Measurements from ENCODE around the gene ZNF117. TPM values are rescaled to one million over a fixed set of nuclear protein-coding genes. Genes with fewer than 3 reads are reported as not detected.

Gene ZNF117
- total and polyA plus RNA-seq, 2 of the 8 experiments (the other 6 are each of a cell fraction or from before 2014, with no cell fraction given) = 2.9 to 13.0 TPM

DNA sequence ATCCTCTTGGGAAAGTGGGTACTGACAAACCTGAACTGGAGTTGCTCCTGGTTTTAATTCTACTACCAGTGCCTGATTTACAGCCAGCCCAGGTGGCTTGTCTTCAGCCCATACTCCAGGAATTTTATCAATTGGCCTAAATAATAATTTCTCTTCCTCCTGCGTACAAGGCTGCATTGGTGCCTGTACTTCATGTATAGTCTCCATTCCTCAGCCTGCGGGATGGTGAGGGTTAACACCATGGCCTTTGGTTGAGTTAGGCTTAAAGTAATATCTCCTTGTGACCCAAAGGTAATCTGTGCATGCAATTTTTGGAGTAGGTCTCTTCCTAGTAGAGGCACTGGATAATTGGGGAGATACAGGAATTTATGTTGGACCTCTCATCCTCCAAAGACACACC lies 5.5 kb upstream of the ZNF117 start:
- Histone ChIP-seq H3K4me3 (ENCODE audit: extremely low read depth in 1 of 4, insufficient read depth in 2 of 4, low read depth in 3 of 4, low read length in 4 of 4) (no peak overlapping the region), H3K9me3 (ENCODE audit: insufficient read depth in 2 of 2, low read depth in 1 of 2, low read length in 1 of 2) (peaks cover 48 to 53% of the 10 kb centered on the region in 2 experiments), H3K4me1 (replicated peaks in 1 of 4; ENCODE audit: control insufficient read depth in 3 of 4, insufficient read depth in 4 of 4, low read length in 3 of 4) (peaks cover 2 to 7% (median 4%) of the 10 kb centered on the region in 4 experiments; a peak in 5 of 7 replicates), H2AK5ac (ENCODE audit: low read depth, low read length) (no peak overlapping the region), H2BK15ac (ENCODE audit: low read length) (no peak overlapping the region), H3K23ac (ENCODE audit: insufficient read length) (no peak overlapping the region), H4K91ac (replicated peaks; ENCODE audit: insufficient read length, low read length) (no peak overlapping the region), H3K14ac (ENCODE audit: insufficient read length) (no peak overlapping the region), H4K20me1 (replicated peaks in 1 of 2; ENCODE audit: control insufficient read depth in 1 of 2, insufficient read depth in 2 of 2, low read length in 2 of 2) (no peaks in the 10 kb centered on the region), H3K23me2 (ENCODE audit: low read depth, low read length) (no peaks in the 10 kb centered on the region), H3K18ac (ENCODE audit: extremely low read depth, low read length) (no peak overlapping the region), H3K27me3 (replicated peaks in 1 of 4; ENCODE audit: control insufficient read depth in 3 of 4, extremely low read depth in 1 of 4, insufficient read depth in 3 of 4, low read length in 3 of 4) (no peaks in the 10 kb centered on the region), H3K4ac (replicated peaks; ENCODE audit: insufficient read length, low read depth, low read length) (no peak overlapping the region), H2BK120ac (replicated peaks; ENCODE audit: low read depth, low read length) (no peak overlapping the region), H3K56ac (replicated peaks; ENCODE audit: insufficient read length, low read depth, low read length) (no peak overlapping the region), H3K79me2 (ENCODE audit: control insufficient read depth in 1 of 2, insufficient read depth in 2 of 2, low read length in 2 of 2) (peaks cover 0 to 6% of the 10 kb centered on the region in 2 experiments; a peak in 2 of 4 replicates), H3K27ac (ENCODE audit: low read depth, low read length) (no peak overlapping the region), H2BK5ac (ENCODE audit: low read depth, low read length) (no peak overlapping the region), H2AFZ (ENCODE audit: low read length) (no peak overlapping the region), H3K79me1 (ENCODE audit: low read depth, low read length) (no peaks in the 10 kb centered on the region; the same call in 1 of the 2 replicates), H3K9ac (replicated peaks in 1 of 4; ENCODE audit: extremely low read depth in 1 of 4, low read depth in 3 of 4, low read length in 3 of 4) (no peak overlapping the region), H2BK20ac (ENCODE audit: low read length) (no peak overlapping the region), H3K4me2 (ENCODE audit: insufficient read depth in 1 of 2, low read depth in 2 of 2, low read length in 2 of 2) (no peak overlapping the region), H3K36me3 (ENCODE audit: control insufficient read depth in 2 of 4, insufficient read depth in 4 of 4, low read length in 3 of 4) (peaks cover 4 to 37% (median 11%) of the 10 kb centered on the region in 4 experiments; a peak in 6 of 8 replicates), H4K5ac (ENCODE audit: insufficient read length, low read depth, low read length) (no peak overlapping the region), H2BK12ac (ENCODE audit: low read depth, low read length) (no peak overlapping the region), H4K8ac (ENCODE audit: extremely low read depth, insufficient read depth, low read length) (no peak overlapping the region)
- no peak for FAIRE-seq
- ChIA-PET CTCF (ENCODE audit: partially characterized antibody) (no interaction called here), POLR2A (ENCODE audit: partially characterized antibody) (no interaction called here)
- 91% methylated on average over 2 of the region's 2 CpGs; no CpG with 5 or more reads in 1 of the 2 experiments for WGBS, 2 experiments (ENCODE audit: extremely low coverage in 1 of 2, insufficient coverage in 1 of 2, insufficient read length in 1 of 2, insufficient replicate concordance in 2 of 2, low coverage in 1 of 2, low lambda C conversion rate in 2 of 2, missing lambda C conversion rate in 1 of 2)
- TF ChIP-seq TBP (IDR thresholded peaks at IDR 0.05; ENCODE audit: low read depth, low read length) = no peak
- TF ChIP-seq, protein P1, sequence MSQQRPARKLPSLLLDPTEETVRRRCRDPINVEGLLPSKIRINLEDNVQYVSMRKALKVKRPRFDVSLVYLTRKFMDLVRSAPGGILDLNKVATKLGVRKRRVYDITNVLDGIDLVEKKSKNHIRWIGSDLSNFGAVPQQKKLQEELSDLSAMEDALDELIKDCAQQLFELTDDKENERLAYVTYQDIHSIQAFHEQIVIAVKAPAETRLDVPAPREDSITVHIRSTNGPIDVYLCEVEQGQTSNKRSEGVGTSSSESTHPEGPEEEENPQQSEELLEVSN (IDR thresholded peaks at IDR 0.05) = no peak
- DNase-seq (ENCODE audit: low read depth in 1 of 2, low spot score in 2 of 2) = no peak
